ENCODE results near the gene CAMK2D. TPM values are rescaled to one million over a fixed set of nuclear protein-coding genes. Genes with fewer than 3 reads are reported as not detected.

The CAMK2D gene
- total RNA-seq, 1 experiment from 2014 or later = 32.1 TPM

- Mint-ChIP-seq H3K27ac (ENCODE audit: low read depth, unreplicated experiment) (no peak overlapping the region), H3K4me1 (ENCODE audit: insufficient read depth, unreplicated experiment) (peaks cover 35% of the 10 kb centered on the region), H3K4me3 (ENCODE audit: unreplicated experiment) (peak overlapping the region; percentile 33), H3K36me3 (ENCODE audit: insufficient read depth, unreplicated experiment) (peaks cover 14% of the 10 kb centered on the region), H3K27me3 (ENCODE audit: insufficient read depth, unreplicated experiment) (no peaks in the 10 kb centered on the region), H3K9me3 (ENCODE audit: unreplicated experiment) (no peaks in the 10 kb centered on the region)
- TF ChIP-seq CTCF (IDR thresholded peaks at IDR 0.05; ENCODE audit: unreplicated experiment) = no peak
- intact Hi-C loops (cut with micrococcal nuclease) = no loop called here
- CTCF ChIA-PET = interaction anchor here (0.6 kb wide), 1 partner anchor 22 kb away, joined by 3 read pairs; no protein-coding TSS in a partner anchor
- BruUV-seq (replicated peaks) = no TSS peak
- no peak for DNase-seq (ENCODE audit: unreplicated experiment)
- POLR2A ChIA-PET = interaction anchor here (1.4 to 1.5 kb wide), 3 partner anchors 12 to 35 kb away, joined by 3 to 4 read pairs (median 4); no protein-coding TSS in a partner anchor
These were observed 328.4 kb downstream of the CAMK2D start for GRCh38 chr4:113433116-113433515.

- no peak for DNase-seq (ENCODE audit: unreplicated experiment)
- no peak overlapping the region for H3K27ac Mint-ChIP-seq (ENCODE audit: low read depth, unreplicated experiment)
- H3K36me3 Mint-ChIP-seq (ENCODE audit: insufficient read depth, unreplicated experiment) = no peaks in the 10 kb centered on the region
- ChIA-PET CTCF (interaction anchor here (0.7 kb wide), 1 partner anchor 1697 kb away, joined by 3 read pairs; no protein-coding TSS in a partner anchor), POLR2A (no interaction called here)
- peaks cover 20% of the 10 kb centered on the region for H3K9me3 Mint-ChIP-seq (ENCODE audit: unreplicated experiment)
- BruUV-seq (replicated peaks) = no TSS peak
- no peak for TF ChIP-seq CTCF (IDR thresholded peaks at IDR 0.05; ENCODE audit: unreplicated experiment)
- intact Hi-C loops (cut with micrococcal nuclease) = no loop called here
- no peak overlapping the region for H3K4me3 Mint-ChIP-seq (ENCODE audit: unreplicated experiment)
- H3K4me1 Mint-ChIP-seq (ENCODE audit: insufficient read depth, unreplicated experiment) = no peaks in the 10 kb centered on the region
- no peaks in the 10 kb centered on the region for H3K27me3 Mint-ChIP-seq (ENCODE audit: insufficient read depth, unreplicated experiment)
These were observed 337.9 kb downstream of the CAMK2D start for GRCh38 chr4:113423631-113424030.

GRCh38 chr4:113420938-113421337 lies 340.6 kb downstream of the CAMK2D start:
- Mint-ChIP-seq H3K27ac (ENCODE audit: low read depth, unreplicated experiment) (no peak overlapping the region), H3K4me3 (ENCODE audit: unreplicated experiment) (no peak overlapping the region), H3K4me1 (ENCODE audit: insufficient read depth, unreplicated experiment) (no peaks in the 10 kb centered on the region), H3K36me3 (ENCODE audit: insufficient read depth, unreplicated experiment) (no peaks in the 10 kb centered on the region), H3K9me3 (ENCODE audit: unreplicated experiment) (peaks cover 33% of the 10 kb centered on the region), H3K27me3 (ENCODE audit: insufficient read depth, unreplicated experiment) (no peaks in the 10 kb centered on the region)
- POLR2A ChIA-PET = interaction anchor here (1.1 kb wide), 1 partner anchor 340 kb away, joined by 3 read pairs; no protein-coding TSS in a partner anchor
- intact Hi-C loops (cut with micrococcal nuclease) = no loop called here
- DNase-seq (ENCODE audit: unreplicated experiment) = no peak
- no TSS peak for BruUV-seq (replicated peaks)
- TF ChIP-seq CTCF (IDR thresholded peaks at IDR 0.05; ENCODE audit: unreplicated experiment) = no peak
- CTCF ChIA-PET = no interaction called here

GRCh38 chr4:113419631-113420030 lies 341.9 kb downstream of the CAMK2D start:
- H3K4me1 Mint-ChIP-seq (ENCODE audit: insufficient read depth, unreplicated experiment) = no peaks in the 10 kb centered on the region
- H3K9me3 Mint-ChIP-seq (ENCODE audit: unreplicated experiment) = peaks cover 33% of the 10 kb centered on the region
- intact Hi-C loops (cut with micrococcal nuclease) = no loop called here
- H3K27me3 Mint-ChIP-seq (ENCODE audit: insufficient read depth, unreplicated experiment) = no peaks in the 10 kb centered on the region
- ChIA-PET CTCF (no interaction called here), POLR2A (interaction anchor here (1.2 kb wide), 1 partner anchor 16 kb away, joined by 3 read pairs; no protein-coding TSS in a partner anchor)
- no peak for TF ChIP-seq CTCF (IDR thresholded peaks at IDR 0.05; ENCODE audit: unreplicated experiment)
- no peak overlapping the region for H3K4me3 Mint-ChIP-seq (ENCODE audit: unreplicated experiment)
- peak; percentile 36 for DNase-seq (ENCODE audit: unreplicated experiment)
- H3K27ac Mint-ChIP-seq (ENCODE audit: low read depth, unreplicated experiment) = no peak overlapping the region
- H3K36me3 Mint-ChIP-seq (ENCODE audit: insufficient read depth, unreplicated experiment) = no peaks in the 10 kb centered on the region
- BruUV-seq (replicated peaks) = no TSS peak

Measured in MCF 10A (cell line).